Non-pigmented ciliary epithelial cell (primary cell): Measurements from ENCODE around the gene POU2F1.

ENCODE experiments used
- DNase-seq: peaks from one replicate; pipeline ENCODE4 v3.0.0-alpha.2; 2010; ENCODE audit warnings: low read depth

POU2F1 gene

GRCh38 chr1:167442142-167442848 lies 221.6 kb downstream of the POU2F1 start:
- peak; percentile 14 for DNase-seq

- DNase-seq = no peak
Measured at GRCh38 chr1:167442854-167443565, 222.3 kb downstream of the POU2F1 start.

GRCh38 chr1:167443757-167444156 lies 223.1 kb downstream of the POU2F1 start:
- no peak for DNase-seq

- no peak for DNase-seq
Measured at GRCh38 chr1:167446966-167447365, 226.3 kb downstream of the POU2F1 start.

- DNase-seq = no peak
Measured at GRCh38 chr1:167447521-167448136, 226.9 kb downstream of the POU2F1 start.

- no peak for DNase-seq
Measured at GRCh38 chr1:167450843-167451242, 230.2 kb downstream of the POU2F1 start.

GRCh38 chr1:167452483-167452882 lies 231.8 kb downstream of the POU2F1 start:
- no peak for DNase-seq

- no peak for DNase-seq
Measured at GRCh38 chr1:167453123-167453522, 232.4 kb downstream of the POU2F1 start.

- no peak for DNase-seq
Measured at GRCh38 chr1:167454304-167454893, 233.7 kb downstream of the POU2F1 start.

GRCh38 chr1:167454894-167455785 lies 234.5 kb downstream of the POU2F1 start:
- DNase-seq = no peak

GRCh38 chr1:167455786-167456446 lies 235.2 kb downstream of the POU2F1 start:
- DNase-seq = no peak

GRCh38 chr1:167456524-167456923 lies 235.8 kb downstream of the POU2F1 start:
- no peak for DNase-seq

- no peak for DNase-seq
Measured at GRCh38 chr1:167456926-167457325, 236.2 kb downstream of the POU2F1 start.

- DNase-seq = no peak
Measured at GRCh38 chr1:167457936-167458584, 237.4 kb downstream of the POU2F1 start.

GRCh38 chr1:167460836-167461235 lies 240.2 kb downstream of the POU2F1 start:
- DNase-seq = no peak

GRCh38 chr1:167462341-167462740 lies 241.7 kb downstream of the POU2F1 start:
- DNase-seq = no peak

- DNase-seq = no peak
Measured at GRCh38 chr1:167463080-167463479, 242.4 kb downstream of the POU2F1 start.

GRCh38 chr1:167463875-167464575 lies 243.3 kb downstream of the POU2F1 start:
- no peak for DNase-seq

- no peak for DNase-seq
Measured at GRCh38 chr1:167465018-167465417, 244.3 kb downstream of the POU2F1 start.

- no peak for DNase-seq
Measured at GRCh38 chr1:167465743-167466142, 245.1 kb downstream of the POU2F1 start.
